ENCODE measurements around the gene DAGLA.
A peak's percentile ranks its signal among the peaks of the same experiment; 100 is the strongest.

The DAGLA gene

GRCh38 chr11:61710019-61710418, 29.8 kb downstream of the DAGLA start:
- DNase-seq (ENCODE audit: low read depth) = no peak

- no peak for DNase-seq (ENCODE audit: low read depth)
These were observed 30.8 kb downstream of the DAGLA start for GRCh38 chr11:61711037-61711436.

GRCh38 chr11:61711498-61711897, 31.3 kb downstream of the DAGLA start:
- no peak for DNase-seq (ENCODE audit: low read depth)

- no peak for DNase-seq (ENCODE audit: low read depth)
These were observed 32.1 kb downstream of the DAGLA start for GRCh38 chr11:61712314-61712713.

GRCh38 chr11:61712846-61713245, 32.7 kb downstream of the DAGLA start:
- no peak for DNase-seq (ENCODE audit: low read depth)

GRCh38 chr11:61713464-61713863, 33.3 kb downstream of the DAGLA start:
- DNase-seq (ENCODE audit: low read depth) = no peak

- no peak for DNase-seq (ENCODE audit: low read depth)
These were observed 33.7 kb downstream of the DAGLA start for GRCh38 chr11:61713906-61714305.

GRCh38 chr11:61714316-61714715, 34.1 kb downstream of the DAGLA start:
- no peak for DNase-seq (ENCODE audit: low read depth)

- no peak for DNase-seq (ENCODE audit: low read depth)
These were observed 34.7 kb downstream of the DAGLA start for GRCh38 chr11:61714916-61715315.

- DNase-seq (ENCODE audit: low read depth) = no peak
These were observed 35.7 kb downstream of the DAGLA start for GRCh38 chr11:61715867-61716266.

- DNase-seq (ENCODE audit: low read depth) = no peak
These were observed 36.5 kb downstream of the DAGLA start for GRCh38 chr11:61716478-61717285.

GRCh38 chr11:61717286-61718033, 37.3 kb downstream of the DAGLA start:
- no peak for DNase-seq (ENCODE audit: low read depth)

- DNase-seq (ENCODE audit: low read depth) = no peak
These were observed 37.9 kb downstream of the DAGLA start for GRCh38 chr11:61718046-61718531.

GRCh38 chr11:61718621-61719302, 38.6 kb downstream of the DAGLA start:
- peak; percentile 28 for DNase-seq (ENCODE audit: low read depth)

- DNase-seq (ENCODE audit: low read depth) = no peak
These were observed 39.8 kb downstream of the DAGLA start for GRCh38 chr11:61719978-61720377.

GRCh38 chr11:61720597-61720996, 40.4 kb downstream of the DAGLA start:
- no peak for DNase-seq (ENCODE audit: low read depth)

GRCh38 chr11:61724437-61724836, 44.2 kb downstream of the DAGLA start:
- DNase-seq (ENCODE audit: low read depth) = no peak

- no peak for DNase-seq (ENCODE audit: low read depth)
These were observed 45.6 kb downstream of the DAGLA start for GRCh38 chr11:61725781-61726231.

- DNase-seq (ENCODE audit: low read depth) = no peak
These were observed 46.6 kb downstream of the DAGLA start for GRCh38 chr11:61726775-61727174.

- DNase-seq (ENCODE audit: low read depth) = no peak
These were observed 47.2 kb downstream of the DAGLA start for GRCh38 chr11:61727401-61727811.

GRCh38 chr11:61728066-61728939, 48.1 kb downstream of the DAGLA start:
- no peak for DNase-seq (ENCODE audit: low read depth)

- no peak for DNase-seq (ENCODE audit: low read depth)
These were observed 48.7 kb downstream of the DAGLA start for GRCh38 chr11:61728940-61729219.

All from stromal cell of bone marrow (primary cell).